ENCODE results near the gene JMJD6.

The JMJD6 gene

DNA sequence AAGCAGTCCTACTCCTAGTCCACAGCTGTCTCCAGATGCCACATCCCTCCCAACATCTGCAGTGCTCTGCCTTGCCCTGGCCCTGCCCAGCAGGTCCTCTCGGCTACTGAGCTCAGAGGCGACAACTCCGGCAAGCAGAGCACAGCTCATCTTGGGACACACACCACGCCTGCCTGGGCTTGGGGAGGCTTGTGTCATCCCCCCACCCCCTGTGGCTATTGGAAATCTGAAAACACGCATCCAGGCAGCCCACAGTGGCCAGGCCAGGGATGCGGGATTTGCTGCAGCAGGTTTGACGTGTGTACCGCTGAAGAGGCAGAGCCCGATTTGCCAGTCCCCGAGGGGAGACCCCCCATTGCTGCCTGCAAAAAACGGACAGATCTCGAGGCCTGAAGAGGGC lies 41.0 kb downstream of the JMJD6 start:
- H3K27me3 ChIP-seq (ENCODE audit: insufficient read depth, poor library complexity, severe bottlenecking): no peaks in the 10 kb centered on the region
- no peak for DNase-seq (ENCODE audit: low read depth in 1 of 2, low spot score in 1 of 2)
- no peak overlapping the region for H3K4me3 ChIP-seq (replicated peaks; ENCODE audit: insufficient read depth, low read length)
- TF ChIP-seq GABPA (IDR thresholded peaks at IDR 0.05; ENCODE audit: low read depth): no peak
- TF ChIP-seq, protein P1, sequence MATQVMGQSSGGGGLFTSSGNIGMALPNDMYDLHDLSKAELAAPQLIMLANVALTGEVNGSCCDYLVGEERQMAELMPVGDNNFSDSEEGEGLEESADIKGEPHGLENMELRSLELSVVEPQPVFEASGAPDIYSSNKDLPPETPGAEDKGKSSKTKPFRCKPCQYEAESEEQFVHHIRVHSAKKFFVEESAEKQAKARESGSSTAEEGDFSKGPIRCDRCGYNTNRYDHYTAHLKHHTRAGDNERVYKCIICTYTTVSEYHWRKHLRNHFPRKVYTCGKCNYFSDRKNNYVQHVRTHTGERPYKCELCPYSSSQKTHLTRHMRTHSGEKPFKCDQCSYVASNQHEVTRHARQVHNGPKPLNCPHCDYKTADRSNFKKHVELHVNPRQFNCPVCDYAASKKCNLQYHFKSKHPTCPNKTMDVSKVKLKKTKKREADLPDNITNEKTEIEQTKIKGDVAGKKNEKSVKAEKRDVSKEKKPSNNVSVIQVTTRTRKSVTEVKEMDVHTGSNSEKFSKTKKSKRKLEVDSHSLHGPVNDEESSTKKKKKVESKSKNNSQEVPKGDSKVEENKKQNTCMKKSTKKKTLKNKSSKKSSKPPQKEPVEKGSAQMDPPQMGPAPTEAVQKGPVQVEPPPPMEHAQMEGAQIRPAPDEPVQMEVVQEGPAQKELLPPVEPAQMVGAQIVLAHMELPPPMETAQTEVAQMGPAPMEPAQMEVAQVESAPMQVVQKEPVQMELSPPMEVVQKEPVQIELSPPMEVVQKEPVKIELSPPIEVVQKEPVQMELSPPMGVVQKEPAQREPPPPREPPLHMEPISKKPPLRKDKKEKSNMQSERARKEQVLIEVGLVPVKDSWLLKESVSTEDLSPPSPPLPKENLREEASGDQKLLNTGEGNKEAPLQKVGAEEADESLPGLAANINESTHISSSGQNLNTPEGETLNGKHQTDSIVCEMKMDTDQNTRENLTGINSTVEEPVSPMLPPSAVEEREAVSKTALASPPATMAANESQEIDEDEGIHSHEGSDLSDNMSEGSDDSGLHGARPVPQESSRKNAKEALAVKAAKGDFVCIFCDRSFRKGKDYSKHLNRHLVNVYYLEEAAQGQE (IDR thresholded peaks at IDR 0.05; ENCODE audit: insufficient replicate concordance, low read depth): no peak
- no peak overlapping the region for H3K27ac ChIP-seq (replicated peaks)

DNA sequence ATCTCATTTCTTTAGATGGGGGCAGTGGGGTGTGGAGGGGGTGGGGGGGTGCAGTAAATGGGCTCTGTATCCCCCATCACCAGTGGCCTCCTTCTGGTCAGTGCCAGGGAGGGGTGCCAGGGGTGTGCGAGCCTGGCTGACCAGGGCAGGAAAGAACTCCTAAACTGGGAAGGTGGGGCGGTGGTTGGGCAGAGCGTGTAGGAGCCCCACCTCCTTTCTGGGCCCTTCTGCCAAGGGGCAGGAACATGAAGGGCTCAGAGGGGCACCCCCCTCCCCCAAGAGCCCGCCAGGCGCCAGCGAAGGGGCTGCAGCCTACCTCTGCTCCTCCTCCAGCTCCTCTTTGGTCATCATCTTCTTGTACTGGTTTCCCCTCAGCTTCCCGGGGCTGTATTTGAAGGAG lies 41.6 kb downstream of the JMJD6 start:
- H3K27me3 ChIP-seq (ENCODE audit: insufficient read depth, poor library complexity, severe bottlenecking): no peaks in the 10 kb centered on the region
- TF ChIP-seq, protein P2, sequence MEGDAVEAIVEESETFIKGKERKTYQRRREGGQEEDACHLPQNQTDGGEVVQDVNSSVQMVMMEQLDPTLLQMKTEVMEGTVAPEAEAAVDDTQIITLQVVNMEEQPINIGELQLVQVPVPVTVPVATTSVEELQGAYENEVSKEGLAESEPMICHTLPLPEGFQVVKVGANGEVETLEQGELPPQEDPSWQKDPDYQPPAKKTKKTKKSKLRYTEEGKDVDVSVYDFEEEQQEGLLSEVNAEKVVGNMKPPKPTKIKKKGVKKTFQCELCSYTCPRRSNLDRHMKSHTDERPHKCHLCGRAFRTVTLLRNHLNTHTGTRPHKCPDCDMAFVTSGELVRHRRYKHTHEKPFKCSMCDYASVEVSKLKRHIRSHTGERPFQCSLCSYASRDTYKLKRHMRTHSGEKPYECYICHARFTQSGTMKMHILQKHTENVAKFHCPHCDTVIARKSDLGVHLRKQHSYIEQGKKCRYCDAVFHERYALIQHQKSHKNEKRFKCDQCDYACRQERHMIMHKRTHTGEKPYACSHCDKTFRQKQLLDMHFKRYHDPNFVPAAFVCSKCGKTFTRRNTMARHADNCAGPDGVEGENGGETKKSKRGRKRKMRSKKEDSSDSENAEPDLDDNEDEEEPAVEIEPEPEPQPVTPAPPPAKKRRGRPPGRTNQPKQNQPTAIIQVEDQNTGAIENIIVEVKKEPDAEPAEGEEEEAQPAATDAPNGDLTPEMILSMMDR (IDR thresholded peaks at IDR 0.05; ENCODE audit: insufficient read depth, low read length): no peak
- no peak for TF ChIP-seq SPI1 (IDR thresholded peaks at IDR 0.05; ENCODE audit: borderline replicate concordance, low read depth)
- TF ChIP-seq GABPA (IDR thresholded peaks at IDR 0.05; ENCODE audit: low read depth): no peak
- TF ChIP-seq POLR2AphosphoS5 (IDR thresholded peaks at IDR 0.05; ENCODE audit: low read depth): no peak
- TF ChIP-seq, protein P1 (IDR thresholded peaks at IDR 0.05; ENCODE audit: insufficient replicate concordance, low read depth): no peak
- no peak for DNase-seq (ENCODE audit: low read depth in 1 of 2, low spot score in 1 of 2)
- no peak overlapping the region for H3K4me3 ChIP-seq (replicated peaks; ENCODE audit: insufficient read depth, low read length)
- no peak overlapping the region for H3K27ac ChIP-seq (replicated peaks)

DNA sequence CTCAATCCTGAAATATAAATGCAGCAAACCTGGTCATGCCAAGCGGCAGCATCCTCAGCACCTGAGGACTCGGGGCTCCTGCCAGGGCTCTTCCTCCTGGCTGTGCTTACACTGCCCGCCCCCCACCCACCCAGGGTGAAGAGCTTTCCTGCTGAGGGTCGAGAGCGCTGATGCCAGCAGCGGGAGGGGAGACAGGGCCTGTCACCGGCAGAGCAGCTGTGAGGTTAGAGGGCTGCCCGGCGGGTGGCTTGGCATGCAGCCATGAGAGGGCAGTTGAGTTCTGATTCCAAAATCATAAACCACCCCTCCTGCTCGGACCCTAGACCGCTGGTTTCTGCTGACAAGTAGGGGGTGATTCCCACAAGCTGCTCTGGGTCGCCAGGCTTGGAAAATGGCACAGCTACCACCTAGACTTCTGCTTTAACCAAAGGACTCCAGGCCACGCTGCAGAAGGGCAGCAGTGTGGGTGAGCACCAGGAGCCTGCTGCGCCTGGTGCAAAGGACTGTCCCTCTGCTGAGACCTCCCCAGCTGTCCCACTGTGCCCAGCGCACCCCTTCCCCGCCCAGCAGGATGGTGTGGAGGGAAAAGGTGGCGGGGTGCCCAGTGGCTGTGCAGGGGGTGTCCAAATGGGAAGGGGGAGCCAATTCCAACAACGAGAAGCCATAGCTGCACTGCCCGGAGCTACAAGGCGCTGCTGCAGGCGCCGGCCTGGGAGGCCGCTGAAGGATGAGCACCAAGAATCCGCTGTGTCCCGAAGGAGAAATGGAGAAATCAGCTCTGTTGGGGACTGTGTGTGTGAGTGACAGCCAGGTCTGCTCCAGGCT lies 42.3 kb downstream of the JMJD6 start:
- no peaks in the 10 kb centered on the region for H3K27me3 ChIP-seq (ENCODE audit: insufficient read depth, poor library complexity, severe bottlenecking)
- no peak for DNase-seq (ENCODE audit: low read depth in 1 of 2, low spot score in 1 of 2)
- no peak for TF ChIP-seq POLR2AphosphoS5 (IDR thresholded peaks at IDR 0.05; ENCODE audit: low read depth)
- TF ChIP-seq, protein P1 (IDR thresholded peaks at IDR 0.05; ENCODE audit: insufficient replicate concordance, low read depth): no peak
- TF ChIP-seq GABPA (IDR thresholded peaks at IDR 0.05; ENCODE audit: low read depth): no peak
- TF ChIP-seq SPI1 (IDR thresholded peaks at IDR 0.05; ENCODE audit: borderline replicate concordance, low read depth): no peak
- TF ChIP-seq, protein P2 (IDR thresholded peaks at IDR 0.05; ENCODE audit: insufficient read depth, low read length): no peak
- H3K4me3 ChIP-seq (replicated peaks; ENCODE audit: insufficient read depth, low read length): no peak overlapping the region
- no peak overlapping the region for H3K27ac ChIP-seq (replicated peaks)

Data from HL-60 (cell line).